ENCODE measurements around the gene MID1. TPM values are rescaled to one million over a fixed set of nuclear protein-coding genes. Genes with fewer than 3 reads are reported as not detected.

MID1 gene, protein sequence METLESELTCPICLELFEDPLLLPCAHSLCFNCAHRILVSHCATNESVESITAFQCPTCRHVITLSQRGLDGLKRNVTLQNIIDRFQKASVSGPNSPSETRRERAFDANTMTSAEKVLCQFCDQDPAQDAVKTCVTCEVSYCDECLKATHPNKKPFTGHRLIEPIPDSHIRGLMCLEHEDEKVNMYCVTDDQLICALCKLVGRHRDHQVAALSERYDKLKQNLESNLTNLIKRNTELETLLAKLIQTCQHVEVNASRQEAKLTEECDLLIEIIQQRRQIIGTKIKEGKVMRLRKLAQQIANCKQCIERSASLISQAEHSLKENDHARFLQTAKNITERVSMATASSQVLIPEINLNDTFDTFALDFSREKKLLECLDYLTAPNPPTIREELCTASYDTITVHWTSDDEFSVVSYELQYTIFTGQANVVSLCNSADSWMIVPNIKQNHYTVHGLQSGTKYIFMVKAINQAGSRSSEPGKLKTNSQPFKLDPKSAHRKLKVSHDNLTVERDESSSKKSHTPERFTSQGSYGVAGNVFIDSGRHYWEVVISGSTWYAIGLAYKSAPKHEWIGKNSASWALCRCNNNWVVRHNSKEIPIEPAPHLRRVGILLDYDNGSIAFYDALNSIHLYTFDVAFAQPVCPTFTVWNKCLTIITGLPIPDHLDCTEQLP
- total RNA-seq: 17.7 TPM

DNA sequence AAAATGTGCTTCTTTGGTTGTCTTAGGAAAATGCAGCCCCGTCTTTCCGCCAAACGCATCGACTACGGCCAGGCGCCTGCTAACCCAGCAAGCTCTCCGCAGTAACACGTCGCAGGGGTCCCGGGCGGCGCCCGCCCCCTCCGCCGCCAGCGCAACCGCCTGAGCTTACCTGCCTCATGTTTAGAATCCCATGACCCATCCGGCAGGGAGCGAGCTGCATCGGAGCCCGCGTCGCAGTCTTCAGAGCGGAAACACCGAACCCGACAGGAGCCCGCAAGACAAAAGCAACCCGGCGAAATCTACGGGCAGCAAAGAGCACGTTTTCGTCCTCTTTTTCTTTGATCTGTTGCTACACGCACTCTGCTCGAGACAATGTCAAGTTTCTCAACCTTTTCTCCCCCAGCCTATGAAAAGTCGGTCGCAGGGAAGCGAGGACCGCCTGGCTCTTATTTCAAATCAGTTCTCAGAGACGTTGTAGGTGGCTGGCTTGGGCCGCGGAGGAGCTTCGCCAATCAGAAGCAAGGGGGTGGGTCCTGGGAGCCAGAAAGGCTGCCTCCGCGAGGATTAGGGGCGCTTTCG, at the start of gene MID1:
Gene MID1 (minus strand): TSS at position 465 of the 579 bp plus-strand sequence. CDS start 53,038 bp downstream, outside the sequence.
- peaks cover 3 to 17% (median 9%) of the 10 kb centered on the region in 3 donors for H3K4me1 ChIP-seq (ENCODE audit: control insufficient read depth in 3 of 3, insufficient read depth in 3 of 3, low read length in 3 of 3)
- H3K36me3 ChIP-seq (ENCODE audit: control insufficient read depth in 3 of 3, insufficient read depth in 3 of 3, low read length in 3 of 3): no peaks in the 10 kb centered on the region
- H3K9me3 ChIP-seq (ENCODE audit: control insufficient read depth in 3 of 3, low read length in 3 of 3): no peaks in the 10 kb centered on the region
- H3K27me3 ChIP-seq (ENCODE audit: control insufficient read depth in 3 of 3, insufficient read depth in 3 of 3, low read length in 3 of 3): peaks cover 0 to 13% (median 10%) of the 10 kb centered on the region in 3 donors
- H3K9ac ChIP-seq (ENCODE audit: low read depth in 1 of 3, low read length in 3 of 3): peak within 1 kb of the TSS; percentile 50 to 69 (median 68)
- H3K4me3 ChIP-seq (ENCODE audit: low read length in 3 of 3): peak within 1 kb of the TSS; percentile 59 to 78 (median 74)
- H3K27ac ChIP-seq (ENCODE audit: low read depth, low read length): peak within 1 kb of the TSS; percentile 40

DNA sequence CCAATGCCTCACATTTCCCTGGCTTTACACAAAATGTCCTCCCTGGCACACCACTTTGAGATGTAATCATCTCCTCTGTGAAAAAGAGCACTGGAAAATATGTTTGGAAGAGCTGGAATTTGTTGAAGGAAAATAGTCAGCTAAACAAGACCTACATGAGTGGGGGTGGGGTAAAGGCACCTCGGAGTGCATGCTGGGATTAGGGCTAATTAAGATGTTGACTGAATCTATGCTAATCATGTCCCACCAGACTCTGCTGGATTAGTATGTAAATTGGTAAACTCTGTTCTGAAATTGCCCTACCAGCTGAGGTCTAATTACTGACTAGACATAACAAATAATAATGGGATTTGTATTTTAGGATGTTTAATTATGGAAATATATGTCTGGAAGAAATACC, 46.8 kb upstream of the MID1 start:
- H3K27me3 ChIP-seq (ENCODE audit: control insufficient read depth in 3 of 3, insufficient read depth in 3 of 3, low read length in 3 of 3): no peaks in the 10 kb centered on the region
- no peaks in the 10 kb centered on the region for H3K9me3 ChIP-seq (ENCODE audit: control insufficient read depth in 3 of 3, low read length in 3 of 3)
- H3K36me3 ChIP-seq (ENCODE audit: control insufficient read depth in 3 of 3, insufficient read depth in 3 of 3, low read length in 3 of 3): no peaks in the 10 kb centered on the region
- no peak overlapping the region for H3K9ac ChIP-seq (ENCODE audit: low read depth in 1 of 3, low read length in 3 of 3)
- no peak overlapping the region for H3K27ac ChIP-seq (ENCODE audit: low read depth, low read length)
- H3K4me3 ChIP-seq (ENCODE audit: low read length in 3 of 3): no peak overlapping the region
- H3K4me1 ChIP-seq (ENCODE audit: control insufficient read depth in 3 of 3, insufficient read depth in 3 of 3, low read length in 3 of 3): no peaks in the 10 kb centered on the region

- H3K4me1 ChIP-seq (ENCODE audit: control insufficient read depth in 3 of 3, insufficient read depth in 3 of 3, low read length in 3 of 3): no peaks in the 10 kb centered on the region
- H3K27me3 ChIP-seq (ENCODE audit: control insufficient read depth in 3 of 3, insufficient read depth in 3 of 3, low read length in 3 of 3): no peaks in the 10 kb centered on the region
- H3K27ac ChIP-seq (ENCODE audit: low read depth, low read length): no peak overlapping the region
- H3K4me3 ChIP-seq (ENCODE audit: low read length in 3 of 3): no peak overlapping the region
- no peaks in the 10 kb centered on the region for H3K36me3 ChIP-seq (ENCODE audit: control insufficient read depth in 3 of 3, insufficient read depth in 3 of 3, low read length in 3 of 3)
- H3K9me3 ChIP-seq (ENCODE audit: control insufficient read depth in 3 of 3, low read length in 3 of 3): no peaks in the 10 kb centered on the region
- H3K9ac ChIP-seq (ENCODE audit: low read depth in 1 of 3, low read length in 3 of 3): no peak overlapping the region
Observed at GRCh38 chrX:10666102-10666501, 45.7 kb upstream of the MID1 start.

- no peaks in the 10 kb centered on the region for H3K36me3 ChIP-seq (ENCODE audit: control insufficient read depth in 3 of 3, insufficient read depth in 3 of 3, low read length in 3 of 3)
- no peaks in the 10 kb centered on the region for H3K27me3 ChIP-seq (ENCODE audit: control insufficient read depth in 3 of 3, insufficient read depth in 3 of 3, low read length in 3 of 3)
- H3K9ac ChIP-seq (ENCODE audit: low read depth in 1 of 3, low read length in 3 of 3): no peak overlapping the region
- H3K4me3 ChIP-seq (ENCODE audit: low read length in 3 of 3): no peak overlapping the region
- no peaks in the 10 kb centered on the region for H3K9me3 ChIP-seq (ENCODE audit: control insufficient read depth in 3 of 3, low read length in 3 of 3)
- no peaks in the 10 kb centered on the region for H3K4me1 ChIP-seq (ENCODE audit: control insufficient read depth in 3 of 3, insufficient read depth in 3 of 3, low read length in 3 of 3)
- H3K27ac ChIP-seq (ENCODE audit: low read depth, low read length): no peak overlapping the region
Observed at GRCh38 chrX:10665681-10666080, 45.3 kb upstream of the MID1 start.

- Histone ChIP-seq H3K36me3 (ENCODE audit: control insufficient read depth in 3 of 3, insufficient read depth in 3 of 3, low read length in 3 of 3) (no peaks in the 10 kb centered on the region), H3K4me1 (ENCODE audit: control insufficient read depth in 3 of 3, insufficient read depth in 3 of 3, low read length in 3 of 3) (no peaks in the 10 kb centered on the region), H3K9me3 (ENCODE audit: control insufficient read depth in 3 of 3, low read length in 3 of 3) (no peaks in the 10 kb centered on the region), H3K4me3 (ENCODE audit: low read length in 3 of 3) (no peak overlapping the region), H3K27ac (ENCODE audit: low read depth, low read length) (no peak overlapping the region), H3K9ac (ENCODE audit: low read depth in 1 of 3, low read length in 3 of 3) (no peak overlapping the region), H3K27me3 (ENCODE audit: control insufficient read depth in 3 of 3, insufficient read depth in 3 of 3, low read length in 3 of 3) (no peaks in the 10 kb centered on the region)
Observed at GRCh38 chrX:10660171-10660570, 39.8 kb upstream of the MID1 start.

DNA sequence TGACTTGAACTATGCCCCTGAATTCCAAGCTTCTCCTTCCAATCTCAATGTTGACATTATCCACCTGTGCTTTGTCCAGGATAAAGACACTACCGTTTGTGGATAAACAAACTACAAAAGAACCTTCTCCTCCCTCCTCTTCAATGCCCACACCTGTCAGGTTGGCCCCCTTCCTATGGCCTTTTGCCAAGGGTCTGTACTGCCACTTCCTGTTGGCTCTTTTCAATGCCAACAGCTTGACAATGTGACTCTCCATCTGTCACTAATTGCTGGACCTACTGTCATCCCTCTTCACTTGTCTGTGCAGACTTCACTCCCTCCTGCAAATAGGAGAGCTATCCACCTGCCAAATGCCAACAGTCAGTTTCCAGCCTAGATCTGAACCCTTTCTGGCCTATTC, 35.8 kb upstream of the MID1 start:
- Histone ChIP-seq H3K9ac (ENCODE audit: low read depth in 1 of 3, low read length in 3 of 3) (no peak overlapping the region), H3K4me3 (ENCODE audit: low read length in 3 of 3) (no peak overlapping the region), H3K27me3 (ENCODE audit: control insufficient read depth in 3 of 3, insufficient read depth in 3 of 3, low read length in 3 of 3) (no peaks in the 10 kb centered on the region), H3K27ac (ENCODE audit: low read depth, low read length) (no peak overlapping the region), H3K4me1 (ENCODE audit: control insufficient read depth in 3 of 3, insufficient read depth in 3 of 3, low read length in 3 of 3) (no peaks in the 10 kb centered on the region), H3K36me3 (ENCODE audit: control insufficient read depth in 3 of 3, insufficient read depth in 3 of 3, low read length in 3 of 3) (no peaks in the 10 kb centered on the region), H3K9me3 (ENCODE audit: control insufficient read depth in 3 of 3, low read length in 3 of 3) (no peaks in the 10 kb centered on the region)

DNA sequence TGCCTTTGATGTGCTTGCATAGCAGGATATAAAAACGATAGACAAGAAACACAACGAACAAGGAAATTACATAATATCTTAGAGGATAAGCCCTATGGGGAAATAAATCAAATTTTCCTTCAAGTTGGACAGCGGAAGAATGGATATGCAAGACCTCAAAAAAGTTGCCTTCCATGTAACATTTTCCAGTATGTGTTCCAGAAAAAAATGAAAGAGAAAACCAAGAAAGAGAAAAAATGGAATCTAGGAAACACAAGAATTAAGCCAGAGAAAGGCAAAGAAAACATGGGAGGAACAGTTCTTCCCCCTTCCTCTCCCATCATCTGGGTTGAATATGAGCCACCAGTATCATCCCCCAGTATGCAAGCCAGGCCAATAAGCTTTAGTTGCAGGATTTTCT, 34.6 kb upstream of the MID1 start:
- Histone ChIP-seq H3K9me3 (ENCODE audit: control insufficient read depth in 3 of 3, low read length in 3 of 3) (no peaks in the 10 kb centered on the region), H3K4me1 (ENCODE audit: control insufficient read depth in 3 of 3, insufficient read depth in 3 of 3, low read length in 3 of 3) (no peaks in the 10 kb centered on the region), H3K27ac (ENCODE audit: low read depth, low read length) (no peak overlapping the region), H3K27me3 (ENCODE audit: control insufficient read depth in 3 of 3, insufficient read depth in 3 of 3, low read length in 3 of 3) (no peaks in the 10 kb centered on the region), H3K36me3 (ENCODE audit: control insufficient read depth in 3 of 3, insufficient read depth in 3 of 3, low read length in 3 of 3) (no peaks in the 10 kb centered on the region), H3K9ac (ENCODE audit: low read depth in 1 of 3, low read length in 3 of 3) (no peak overlapping the region), H3K4me3 (ENCODE audit: low read length in 3 of 3) (no peak overlapping the region)

- Histone ChIP-seq H3K9me3 (ENCODE audit: control insufficient read depth in 3 of 3, low read length in 3 of 3) (no peaks in the 10 kb centered on the region), H3K9ac (ENCODE audit: low read depth in 1 of 3, low read length in 3 of 3) (no peak overlapping the region), H3K4me3 (ENCODE audit: low read length in 3 of 3) (no peak overlapping the region), H3K27me3 (ENCODE audit: control insufficient read depth in 3 of 3, insufficient read depth in 3 of 3, low read length in 3 of 3) (no peaks in the 10 kb centered on the region), H3K4me1 (ENCODE audit: control insufficient read depth in 3 of 3, insufficient read depth in 3 of 3, low read length in 3 of 3) (no peaks in the 10 kb centered on the region), H3K36me3 (ENCODE audit: control insufficient read depth in 3 of 3, insufficient read depth in 3 of 3, low read length in 3 of 3) (no peaks in the 10 kb centered on the region), H3K27ac (ENCODE audit: low read depth, low read length) (no peak overlapping the region)
Observed at GRCh38 chrX:10653302-10653701, 32.9 kb upstream of the MID1 start.

DNA sequence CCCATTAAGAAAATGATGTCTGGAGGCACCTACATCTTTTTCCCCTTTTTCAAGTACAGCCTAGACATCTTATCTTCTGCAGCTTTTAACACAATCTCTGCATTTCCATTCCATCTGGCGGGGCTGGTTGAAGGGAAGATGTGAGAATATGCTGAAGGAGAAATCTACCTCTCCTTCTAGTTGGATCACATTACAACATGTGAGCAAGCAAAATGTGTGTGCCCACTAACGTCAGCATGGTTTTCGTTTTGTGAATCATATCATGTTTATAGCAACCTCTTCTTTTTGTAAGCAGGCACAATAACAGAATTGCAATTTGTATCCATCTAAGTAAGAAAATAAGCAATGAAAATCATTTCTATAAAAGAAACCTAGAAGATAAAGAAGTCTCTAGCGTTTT, 28.9 kb upstream of the MID1 start:
- no peaks in the 10 kb centered on the region for H3K9me3 ChIP-seq (ENCODE audit: control insufficient read depth in 3 of 3, low read length in 3 of 3)
- H3K4me3 ChIP-seq (ENCODE audit: low read length in 3 of 3): no peak overlapping the region
- no peaks in the 10 kb centered on the region for H3K4me1 ChIP-seq (ENCODE audit: control insufficient read depth in 3 of 3, insufficient read depth in 3 of 3, low read length in 3 of 3)
- no peaks in the 10 kb centered on the region for H3K27me3 ChIP-seq (ENCODE audit: control insufficient read depth in 3 of 3, insufficient read depth in 3 of 3, low read length in 3 of 3)
- H3K9ac ChIP-seq (ENCODE audit: low read depth in 1 of 3, low read length in 3 of 3): no peak overlapping the region
- no peaks in the 10 kb centered on the region for H3K36me3 ChIP-seq (ENCODE audit: control insufficient read depth in 3 of 3, insufficient read depth in 3 of 3, low read length in 3 of 3)
- H3K27ac ChIP-seq (ENCODE audit: low read depth, low read length): no peak overlapping the region

DNA sequence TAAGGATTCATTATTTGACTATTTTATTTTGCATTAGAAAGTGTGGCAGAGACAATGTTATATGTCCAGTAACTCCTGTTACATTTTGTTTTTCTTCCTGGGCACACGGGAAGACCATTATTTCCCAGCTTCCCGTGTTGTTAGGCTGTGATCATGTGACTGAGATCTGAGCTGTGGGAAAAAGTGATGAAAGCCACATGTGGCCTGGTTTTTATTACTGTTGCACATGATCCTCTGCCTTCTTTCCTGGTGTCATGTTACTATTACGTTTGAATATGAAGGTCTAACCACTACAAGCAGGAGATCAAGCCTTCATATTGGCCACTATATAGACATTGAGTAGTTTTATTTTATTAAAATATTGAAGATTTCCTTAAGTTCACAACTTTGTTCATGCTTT, 28.2 kb upstream of the MID1 start:
- H3K36me3 ChIP-seq (ENCODE audit: control insufficient read depth in 3 of 3, insufficient read depth in 3 of 3, low read length in 3 of 3): no peaks in the 10 kb centered on the region
- H3K4me3 ChIP-seq (ENCODE audit: low read length in 3 of 3): no peak overlapping the region
- H3K27me3 ChIP-seq (ENCODE audit: control insufficient read depth in 3 of 3, insufficient read depth in 3 of 3, low read length in 3 of 3): no peaks in the 10 kb centered on the region

More for the DNA sequence above, 28.2 kb upstream of the MID1 start:
- Histone ChIP-seq H3K9me3 (ENCODE audit: control insufficient read depth in 3 of 3, low read length in 3 of 3) (no peaks in the 10 kb centered on the region), H3K27ac (ENCODE audit: low read depth, low read length) (no peak overlapping the region), H3K9ac (ENCODE audit: low read depth in 1 of 3, low read length in 3 of 3) (no peak overlapping the region), H3K4me1 (ENCODE audit: control insufficient read depth in 3 of 3, insufficient read depth in 3 of 3, low read length in 3 of 3) (no peaks in the 10 kb centered on the region)
